Caco-2 (cell line): Measurements from ENCODE around the gene SLC9A3. TPM values are rescaled to one million over a fixed set of nuclear protein-coding genes. Genes with fewer than 3 reads are reported as not detected.

Experiments used
- BruUV-seq: library from RNA; stranded (reverse); fragments of 400-500 nt; replicated peaks from 2 replicates; lab custom pipeline; 2021; lab: Mats Ljungman, UMichigan
- CTCF ChIA-PET: fragments of 300-600 bp; sonication (Branson Sonifier 250); formaldehyde crosslinking; loops from one replicate; lab custom pipeline; 2022; ENCODE audit warnings: antibody characterized with exemption; lab: Charles Lee
- POLR2A ChIA-PET: fragments of 300-600 bp; sonication (Branson Sonifier 250); formaldehyde crosslinking; loops from one replicate; lab custom pipeline; 2022; ENCODE audit warnings: antibody characterized with exemption; lab: Charles Lee
- DNase-seq, 2 experiments: peaks; one replicate each; pipeline versions ENCODE4 v3.0.0 to v3.0.0-alpha.2; 2020 to 2022
- H3K27me3 ChIP-seq: replicated peaks from 2 replicates; pipeline ENCODE4 v1.6.0; 2011; ENCODE audit warnings: low read length; ENCODE audit not compliant: control insufficient read depth, insufficient read depth
- H3K36me3 ChIP-seq: 2 replicates; pipeline ENCODE4 v1.5.1; 2011; ENCODE audit warnings: low read length; ENCODE audit not compliant: control insufficient read depth, insufficient read depth
- H3K4me1 ChIP-seq: fragments of 250-450 bp; sonication (Bioruptor Pico); 2 replicates; pipeline ENCODE4 v1.5.1; 2020; ENCODE audit warnings: mild to moderate bottlenecking
- H3K4me3 ChIP-seq: 2 replicates; pipeline ENCODE4 v1.5.1; 2011; ENCODE audit warnings: low read depth, mild to moderate bottlenecking, control low read depth, low read length
- H3K9me3 ChIP-seq: fragments of 250-450 bp; sonication (Bioruptor Pico); 2 replicates; pipeline ENCODE4 v1.5.1; 2020; ENCODE audit warnings: mild to moderate bottlenecking, moderate library complexity
- H3K27ac Mint-ChIP-seq: one replicate; pipeline ENCODE4 v1.8.0; 2022; ENCODE audit warnings: mixed read lengths; ENCODE audit not compliant: unreplicated experiment
- H3K27me3 Mint-ChIP-seq: one replicate; pipeline ENCODE4 v1.8.0; 2022; ENCODE audit warnings: mixed read lengths; ENCODE audit not compliant: insufficient read depth, unreplicated experiment
- H3K36me3 Mint-ChIP-seq: one replicate; pipeline ENCODE4 v1.8.0; 2022; ENCODE audit warnings: mild to moderate bottlenecking, mixed read lengths; ENCODE audit not compliant: insufficient read depth, unreplicated experiment
- H3K4me1 Mint-ChIP-seq: one replicate; pipeline ENCODE4 v1.8.0; 2022; ENCODE audit warnings: low read depth, mixed read lengths; ENCODE audit not compliant: unreplicated experiment
- H3K4me3 Mint-ChIP-seq: one replicate; pipeline ENCODE4 v1.8.0; 2022; ENCODE audit warnings: mild to moderate bottlenecking, moderate library complexity, mixed read lengths; ENCODE audit not compliant: unreplicated experiment
- H3K9me3 Mint-ChIP-seq: one replicate; pipeline ENCODE4 v1.8.0; 2022; ENCODE audit warnings: mixed read lengths; ENCODE audit not compliant: unreplicated experiment
- intact Hi-C: fragments of 100-400 bp; cut with micrococcal nuclease; formaldehyde crosslinking; loops from one replicate; pipeline ENCODE4 v1.10.0; 2022; ENCODE audit not compliant: unreplicated experiment
- total RNA-seq: library from RNA; stranded (reverse); gene quantifications from 2 replicates; pipeline ENCODE4 v1.2.3, GENCODE V29; 2022
- TF ChIP-seq, protein P1 (sequence below), 2 experiments: fragments of 200-600 bp in 1 of 2; IDR thresholded peaks; 1 replicate in 1 of 2; 2 replicates in 1 of 2; pipeline versions ENCODE4 v1.5.1 to v1.8.0; 2011 to 2022; ENCODE audit warnings: antibody characterized with exemption in 1 of 2, control low read depth in 1 of 2, inconsistent platforms in 1 of 2, low read depth in 1 of 2, low read length in 1 of 2, mild to moderate bottlenecking in 1 of 2, moderate library complexity in 1 of 2; ENCODE audit not compliant: insufficient read depth in 1 of 2, severe bottlenecking in 1 of 2, unreplicated experiment in 1 of 2

The SLC9A3 gene
- total RNA-seq, 1 experiment from 2014 or later = 3.4 TPM

GRCh38 chr5:434443-435146 is 89.7 kb downstream of the SLC9A3 start:
- TF ChIP-seq, protein P1, sequence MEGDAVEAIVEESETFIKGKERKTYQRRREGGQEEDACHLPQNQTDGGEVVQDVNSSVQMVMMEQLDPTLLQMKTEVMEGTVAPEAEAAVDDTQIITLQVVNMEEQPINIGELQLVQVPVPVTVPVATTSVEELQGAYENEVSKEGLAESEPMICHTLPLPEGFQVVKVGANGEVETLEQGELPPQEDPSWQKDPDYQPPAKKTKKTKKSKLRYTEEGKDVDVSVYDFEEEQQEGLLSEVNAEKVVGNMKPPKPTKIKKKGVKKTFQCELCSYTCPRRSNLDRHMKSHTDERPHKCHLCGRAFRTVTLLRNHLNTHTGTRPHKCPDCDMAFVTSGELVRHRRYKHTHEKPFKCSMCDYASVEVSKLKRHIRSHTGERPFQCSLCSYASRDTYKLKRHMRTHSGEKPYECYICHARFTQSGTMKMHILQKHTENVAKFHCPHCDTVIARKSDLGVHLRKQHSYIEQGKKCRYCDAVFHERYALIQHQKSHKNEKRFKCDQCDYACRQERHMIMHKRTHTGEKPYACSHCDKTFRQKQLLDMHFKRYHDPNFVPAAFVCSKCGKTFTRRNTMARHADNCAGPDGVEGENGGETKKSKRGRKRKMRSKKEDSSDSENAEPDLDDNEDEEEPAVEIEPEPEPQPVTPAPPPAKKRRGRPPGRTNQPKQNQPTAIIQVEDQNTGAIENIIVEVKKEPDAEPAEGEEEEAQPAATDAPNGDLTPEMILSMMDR (IDR thresholded peaks at IDR 0.05; ENCODE audit: insufficient read depth in 1 of 2, low read depth in 1 of 2, low read length in 1 of 2, severe bottlenecking in 1 of 2, unreplicated experiment in 1 of 2) = no peak
- H3K27me3 ChIP-seq = no peaks in the 10 kb centered on the region
- peaks cover 2% of the 10 kb centered on the region for H3K27me3 Mint-ChIP-seq
- intact Hi-C loops = no loop called here
- peak in 1 of 2 experiments; percentile 26 for DNase-seq
- H3K9me3 ChIP-seq = no peaks in the 10 kb centered on the region
- no peak overlapping the region for H3K4me3 Mint-ChIP-seq
- H3K36me3 ChIP-seq = no peaks in the 10 kb centered on the region
- ChIA-PET POLR2A (interaction anchor here (0.6 kb wide), 1 partner anchor 49 kb away, joined by 3 read pairs; no protein-coding TSS in a partner anchor), CTCF (interaction anchor here (1.1 kb wide), 1 partner anchor 12 kb away, joined by 3 read pairs; no protein-coding TSS in a partner anchor)
- no peaks in the 10 kb centered on the region for H3K4me1 Mint-ChIP-seq
- no peaks in the 10 kb centered on the region for H3K9me3 Mint-ChIP-seq
- H3K4me3 ChIP-seq = no peak overlapping the region
- H3K36me3 Mint-ChIP-seq = no peaks in the 10 kb centered on the region
- BruUV-seq = no TSS peak
- H3K4me1 ChIP-seq = peaks cover 7% of the 10 kb centered on the region; the same call in 1 of the 2 replicates
- no peak overlapping the region for H3K27ac Mint-ChIP-seq

DNA sequence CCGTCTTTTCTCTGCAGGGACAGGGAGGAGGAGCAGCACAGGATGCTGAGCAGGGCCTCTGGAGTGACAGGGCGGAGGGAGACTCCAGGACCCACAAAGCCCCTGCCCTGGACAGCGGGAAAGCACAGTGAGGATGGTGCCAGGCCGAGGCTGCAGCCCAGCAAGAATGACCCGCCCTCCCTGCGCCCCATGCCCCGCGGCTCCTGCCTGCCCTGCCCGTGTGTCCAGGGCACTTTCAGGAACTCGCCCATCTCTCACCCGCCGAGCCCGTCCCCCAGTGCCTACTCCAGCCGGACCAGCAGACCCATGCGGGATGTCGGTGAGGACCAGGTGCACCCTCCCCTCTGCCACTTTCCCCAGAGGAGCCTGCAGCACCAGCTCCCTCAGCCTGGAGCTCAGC is 90.4 kb downstream of the SLC9A3 start:
- no TSS peak for BruUV-seq
- H3K27me3 Mint-ChIP-seq = peaks cover 2% of the 10 kb centered on the region
- H3K4me3 ChIP-seq = no peak overlapping the region
- H3K4me1 Mint-ChIP-seq = no peaks in the 10 kb centered on the region
- no peak overlapping the region for H3K4me3 Mint-ChIP-seq
- intact Hi-C loops = no loop called here
- no peaks in the 10 kb centered on the region for H3K9me3 ChIP-seq
- H3K4me1 ChIP-seq = peaks cover 7% of the 10 kb centered on the region; the same call in 1 of the 2 replicates
- DNase-seq = peak in 1 of 2 experiments; percentile 27
- POLR2A ChIA-PET = no interaction called here
- no peaks in the 10 kb centered on the region for H3K36me3 ChIP-seq
- TF ChIP-seq, protein P1 (IDR thresholded peaks at IDR 0.05; ENCODE audit: insufficient read depth in 1 of 2, low read depth in 1 of 2, low read length in 1 of 2, severe bottlenecking in 1 of 2, unreplicated experiment in 1 of 2) = no peak
- CTCF ChIA-PET = interaction anchor here (1.1 kb wide), 1 partner anchor 13 kb away, joined by 3 read pairs; no protein-coding TSS in a partner anchor
- H3K27me3 ChIP-seq = no peaks in the 10 kb centered on the region
- H3K27ac Mint-ChIP-seq = no peak overlapping the region
- no peaks in the 10 kb centered on the region for H3K36me3 Mint-ChIP-seq
- H3K9me3 Mint-ChIP-seq = no peaks in the 10 kb centered on the region

DNA sequence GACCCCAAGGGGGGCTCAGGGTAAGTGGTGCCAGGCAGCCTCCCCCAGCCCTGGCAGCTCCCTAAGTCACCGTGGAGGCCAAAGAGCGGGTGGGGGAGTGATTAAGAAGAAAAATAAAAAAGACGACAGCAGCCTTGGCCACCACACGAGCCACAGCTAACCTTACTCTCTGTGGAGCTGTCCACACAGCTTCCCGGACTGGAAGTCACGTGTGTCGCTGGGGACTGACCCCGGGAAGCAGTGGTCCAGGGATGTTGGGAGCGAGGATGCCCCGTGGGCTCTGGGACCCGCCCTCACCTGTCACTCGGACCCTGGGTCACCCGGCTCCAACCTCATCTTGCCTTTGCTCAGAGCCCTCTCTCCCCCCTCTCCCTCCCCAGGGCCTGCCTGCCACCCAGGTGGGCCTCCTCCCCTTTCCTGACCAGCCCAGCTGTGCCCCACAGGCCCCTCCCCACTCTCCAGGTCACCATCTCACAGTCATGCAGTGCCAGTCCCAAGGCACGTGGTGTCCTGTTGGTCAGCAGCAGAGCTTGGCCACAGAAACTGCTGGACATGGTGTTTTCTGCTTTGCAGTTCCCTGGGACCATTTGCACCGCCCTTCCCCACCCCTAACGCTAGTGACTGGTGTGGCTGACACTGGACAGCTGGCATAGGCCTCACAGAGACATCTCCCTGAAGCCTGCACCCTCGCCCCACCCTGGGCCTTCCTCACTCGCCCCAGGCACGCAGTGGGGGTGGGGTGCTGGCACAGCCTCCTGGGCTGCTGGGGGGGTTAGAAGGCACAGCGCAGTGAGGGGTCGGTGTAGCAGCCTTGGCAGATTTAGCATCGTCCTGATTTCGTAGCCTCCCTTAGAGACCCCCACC is 91.1 kb downstream of the SLC9A3 start:
- ChIA-PET POLR2A (no interaction called here), CTCF (no interaction called here)
- Mint-ChIP-seq H3K4me1 (no peaks in the 10 kb centered on the region), H3K9me3 (no peaks in the 10 kb centered on the region), H3K36me3 (no peaks in the 10 kb centered on the region), H3K4me3 (no peak overlapping the region), H3K27me3 (peaks cover 2% of the 10 kb centered on the region), H3K27ac (no peak overlapping the region)
- H3K36me3 ChIP-seq = no peaks in the 10 kb centered on the region
- no peaks in the 10 kb centered on the region for H3K9me3 ChIP-seq
- TF ChIP-seq, protein P1 (IDR thresholded peaks at IDR 0.05; ENCODE audit: insufficient read depth in 1 of 2, low read depth in 1 of 2, low read length in 1 of 2, severe bottlenecking in 1 of 2, unreplicated experiment in 1 of 2) = no peak
- no TSS peak for BruUV-seq
- DNase-seq = peak in 1 of 2 experiments; percentile 32
- H3K4me3 ChIP-seq = no peak overlapping the region
- H3K4me1 ChIP-seq = peaks cover 7% of the 10 kb centered on the region; the same call in 1 of the 2 replicates
- no peaks in the 10 kb centered on the region for H3K27me3 ChIP-seq
- intact Hi-C loops = no loop called here
